Right kidney (tissue), 1 donor: ENCODE results near the gene STK10.
A peak's percentile ranks its signal among the peaks of the same experiment; 100 is the strongest.

Source experiments
- DNase-seq: peaks from one replicate; pipeline ENCODE4 v3.0.0-alpha.2; 2016

STK10 gene

GRCh38 chr5:172189693-172190296, 1.8 kb upstream of the STK10 start:
- no peak for DNase-seq

- DNase-seq: peak; percentile 46
These were observed 1.1 kb upstream of the STK10 start for GRCh38 chr5:172188893-172189692.

GRCh38 chr5:172187118-172188032, 649 bp downstream of the STK10 start:
- no peak for DNase-seq

- DNase-seq: no peak
These were observed 1.8 kb downstream of the STK10 start for GRCh38 chr5:172186114-172186695.

- no peak for DNase-seq
These were observed 2.9 kb downstream of the STK10 start for GRCh38 chr5:172185096-172185461.

- DNase-seq: no peak
These were observed 4.1 kb downstream of the STK10 start for GRCh38 chr5:172183881-172184280.

GRCh38 chr5:172182291-172182690, 5.7 kb downstream of the STK10 start:
- DNase-seq: no peak

GRCh38 chr5:172180936-172181335, 7.1 kb downstream of the STK10 start:
- DNase-seq: no peak

- peak; percentile 43 for DNase-seq
These were observed 8.7 kb downstream of the STK10 start for GRCh38 chr5:172178991-172179989.

GRCh38 chr5:172178301-172178987, 9.6 kb downstream of the STK10 start:
- DNase-seq: no peak

GRCh38 chr5:172177176-172177575, 10.8 kb downstream of the STK10 start:
- DNase-seq: no peak

- DNase-seq: no peak
These were observed 12.7 kb downstream of the STK10 start for GRCh38 chr5:172175263-172175719.

GRCh38 chr5:172173564-172174153, 14.4 kb downstream of the STK10 start:
- DNase-seq: no peak

GRCh38 chr5:172172912-172173563, 15.0 kb downstream of the STK10 start:
- DNase-seq: no peak

- DNase-seq: no peak
These were observed 16.9 kb downstream of the STK10 start for GRCh38 chr5:172171118-172171517.

GRCh38 chr5:172170251-172170701, 17.7 kb downstream of the STK10 start:
- DNase-seq: no peak

GRCh38 chr5:172169216-172169615, 18.8 kb downstream of the STK10 start:
- no peak for DNase-seq

- DNase-seq: no peak
These were observed 19.7 kb downstream of the STK10 start for GRCh38 chr5:172168311-172168710.

GRCh38 chr5:172167895-172168294, 20.1 kb downstream of the STK10 start:
- no peak for DNase-seq
